ENCODE measurements around the gene ICAM3.

Gene ICAM3

DNA sequence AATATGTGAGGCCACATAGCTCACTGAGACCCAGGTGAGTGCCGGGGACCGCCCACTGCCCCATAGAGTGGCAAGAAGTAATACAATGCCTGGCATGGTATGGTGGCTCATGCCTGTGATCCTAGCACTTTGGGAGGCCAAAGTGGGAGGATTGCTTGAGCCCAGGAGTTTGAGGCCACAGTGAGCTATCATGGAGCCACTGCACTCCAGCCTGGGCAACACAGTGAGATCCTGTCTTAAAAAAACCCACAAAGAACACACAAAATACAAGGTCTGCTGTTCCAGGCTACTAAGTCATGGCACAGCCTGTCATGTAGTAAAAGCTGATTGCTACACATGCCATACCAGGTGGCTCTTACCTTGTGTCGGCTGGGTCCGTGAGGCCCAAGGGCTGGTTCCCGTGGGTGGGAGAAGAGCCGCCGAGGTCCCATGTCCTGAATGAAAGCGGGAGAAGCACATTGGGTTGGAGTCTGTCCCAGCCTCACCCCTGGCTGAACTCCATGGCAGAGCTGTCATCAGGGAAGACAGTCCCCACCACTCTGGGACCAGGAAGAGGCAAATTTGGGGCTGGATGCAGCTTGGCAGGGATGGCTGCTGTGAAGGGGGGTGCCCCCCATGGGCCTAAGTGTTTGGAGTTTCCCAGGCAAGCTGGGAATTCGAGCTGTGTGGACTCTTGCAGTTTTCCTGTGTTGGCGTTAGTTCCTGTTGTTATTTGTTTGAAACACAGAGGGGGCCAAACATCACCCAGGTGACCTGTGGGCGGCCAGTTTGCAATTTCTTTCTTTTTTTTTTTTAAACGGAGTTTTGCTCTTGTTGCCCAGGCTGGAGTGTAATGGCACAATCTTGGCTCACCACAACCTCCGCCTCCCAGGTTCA lies 20.4 kb downstream of the ICAM3 start:
- DNase-seq (ENCODE audit: low spot score) = no peak

DNA sequence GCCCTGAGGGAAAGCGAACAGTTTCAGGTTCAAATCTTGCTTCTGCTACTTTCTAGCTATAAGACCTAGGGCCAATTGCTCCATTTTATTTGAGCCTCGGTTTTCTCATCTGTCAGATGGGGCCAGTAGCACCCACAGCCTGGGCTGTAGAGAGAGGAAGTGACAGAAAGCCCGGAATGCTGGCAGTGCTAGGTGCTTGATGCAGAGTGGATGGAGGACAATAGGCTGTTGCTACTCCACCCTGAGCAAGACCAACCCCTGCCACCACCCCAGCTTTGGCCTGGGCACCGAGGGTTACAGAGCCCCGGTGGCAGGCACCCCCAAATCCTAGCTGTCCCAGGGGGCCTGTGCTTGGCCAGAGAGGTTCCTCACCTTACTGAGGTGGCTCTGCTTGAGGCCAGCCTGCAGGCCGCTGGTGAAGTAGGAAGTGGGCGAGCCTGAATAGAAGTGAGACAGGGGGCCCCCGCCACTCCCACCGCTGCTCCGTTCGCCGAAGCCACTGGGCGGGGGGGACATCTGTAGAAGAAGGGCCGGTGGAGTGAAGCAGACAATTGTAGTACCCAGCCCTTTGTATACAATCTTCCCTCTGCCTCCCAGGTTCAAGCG lies 21.5 kb downstream of the ICAM3 start:
- no peak for DNase-seq (ENCODE audit: low spot score)

DNA sequence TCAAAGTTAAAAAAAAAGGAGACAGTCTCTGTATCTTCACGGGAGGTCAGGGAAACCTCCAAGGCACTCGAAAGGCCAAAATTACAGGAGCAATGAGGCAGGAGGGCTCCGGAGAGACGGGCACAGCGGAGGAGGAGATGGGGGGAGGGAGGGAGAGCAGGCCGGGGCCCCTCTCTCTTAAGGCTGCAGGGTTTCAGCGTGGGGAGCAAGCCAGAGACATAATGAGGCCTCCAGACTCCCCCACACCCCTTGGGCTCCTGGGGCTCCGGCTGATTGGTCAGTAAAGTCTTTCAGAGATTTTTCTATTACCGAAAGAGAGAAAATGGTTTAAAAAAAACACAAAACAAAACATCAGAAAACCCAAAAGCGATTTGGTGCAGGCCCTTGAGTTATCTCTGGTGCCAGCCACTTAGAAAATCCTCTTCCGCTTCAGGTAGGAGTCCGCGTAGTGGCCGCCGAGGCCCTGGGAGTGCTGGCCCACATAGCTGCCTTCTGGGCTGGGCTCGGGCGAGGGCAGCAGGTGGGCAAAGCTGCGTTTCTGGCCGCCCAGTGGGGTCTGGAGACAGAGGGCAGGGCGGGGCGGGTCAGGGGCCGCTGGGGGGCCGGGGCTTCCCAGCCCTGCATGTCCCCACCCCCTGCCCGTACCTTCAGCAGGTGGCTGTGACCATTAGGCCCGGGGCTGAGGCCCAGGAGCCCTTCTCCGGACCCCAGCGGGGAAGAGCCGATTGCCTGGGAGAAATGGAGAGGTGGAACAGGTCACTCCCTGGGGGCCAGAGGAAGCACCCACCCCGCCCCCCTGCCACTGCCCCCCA lies 22.2 kb downstream of the ICAM3 start:
- DNase-seq (ENCODE audit: low spot score) = no peak

DNA sequence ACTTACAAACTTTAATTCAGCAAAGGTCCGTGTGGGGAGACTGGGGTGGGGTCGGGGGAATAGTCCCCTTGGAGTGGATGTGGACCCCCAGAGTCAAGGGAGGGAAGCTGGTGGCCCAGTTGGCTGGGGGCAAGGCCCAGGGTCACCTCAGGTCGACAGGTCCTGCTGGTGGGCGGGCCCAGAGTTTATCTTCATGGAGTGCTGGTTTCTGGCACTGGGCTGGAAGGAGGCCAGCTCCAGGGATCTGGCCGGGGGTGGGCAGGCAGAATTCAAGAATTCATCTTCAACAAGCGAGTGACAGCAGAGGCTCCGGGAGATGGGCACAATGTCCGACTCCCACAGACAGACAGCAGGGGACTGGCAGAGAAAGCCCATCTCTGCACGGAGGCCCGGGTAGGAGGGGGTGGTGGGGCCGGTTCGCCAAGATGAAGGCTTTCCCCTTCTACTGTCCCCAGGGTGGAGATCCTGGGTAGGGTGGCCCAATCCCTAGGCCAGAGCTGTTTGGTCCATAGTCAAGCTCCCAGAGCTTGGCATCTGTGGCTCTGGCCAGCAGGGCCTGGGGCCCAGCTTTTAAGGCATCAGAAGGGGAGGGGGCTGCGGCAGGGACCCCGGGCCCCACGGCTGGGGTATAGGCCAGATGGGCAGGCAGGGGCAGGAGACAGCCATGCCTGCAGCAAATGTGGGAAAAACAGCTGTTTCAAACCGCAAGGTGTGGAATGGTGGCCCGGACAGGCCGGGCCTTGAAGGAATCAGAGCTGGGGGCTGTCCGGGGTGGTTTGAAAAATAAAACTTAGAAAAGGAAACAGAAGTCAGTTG lies 23.0 kb downstream of the ICAM3 start:
- no peak for DNase-seq (ENCODE audit: low spot score)

DNA sequence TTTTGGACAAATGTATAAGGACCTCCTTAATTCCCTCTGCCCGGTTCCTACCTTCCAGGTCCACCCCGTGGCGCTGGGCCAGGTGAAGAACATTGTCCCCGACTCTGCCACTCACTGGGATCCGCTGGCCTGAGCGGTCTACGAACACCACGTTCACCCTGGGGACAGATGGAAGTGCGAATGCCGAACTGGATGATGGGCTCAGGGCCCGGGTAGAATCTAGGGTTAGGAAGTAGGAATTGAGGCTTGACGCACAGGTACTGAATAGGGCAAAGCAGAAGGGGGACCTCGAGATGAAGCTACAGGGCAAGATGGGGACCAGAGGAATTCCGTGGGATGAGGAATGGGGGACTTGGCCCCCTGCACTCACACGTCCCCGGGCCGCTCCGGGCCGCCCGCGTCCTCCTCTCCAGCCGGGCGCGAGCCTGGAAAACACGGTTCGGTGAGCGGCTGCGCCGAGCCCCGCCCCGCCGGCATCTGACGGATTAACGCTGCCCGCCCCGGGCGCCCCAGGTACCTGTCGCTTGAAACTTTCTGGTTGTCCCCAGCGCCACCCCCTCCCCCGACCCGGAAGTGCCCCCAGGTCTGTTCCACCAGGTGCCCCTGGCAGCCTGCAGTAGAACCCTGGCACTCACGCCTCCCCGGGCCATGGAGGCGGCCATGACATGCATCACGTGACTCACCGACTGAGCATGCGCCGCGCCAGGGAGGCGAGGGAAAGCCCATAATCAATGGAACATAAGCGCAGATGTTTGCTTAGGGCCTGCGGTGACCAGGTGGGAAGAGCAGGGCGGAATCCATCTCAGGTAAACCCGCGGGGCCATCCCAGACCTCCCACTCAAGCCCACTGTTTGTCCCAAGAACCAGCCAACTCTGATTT lies 23.8 kb downstream of the ICAM3 start, which contains the start of gene FDX2:
FDX2 (minus strand) TSS at position 681 of the 880 bp plus-strand sequence; CDS start at position 662, 19 bp downstream.
- peak; percentile 90 for DNase-seq (ENCODE audit: low spot score)

DNA sequence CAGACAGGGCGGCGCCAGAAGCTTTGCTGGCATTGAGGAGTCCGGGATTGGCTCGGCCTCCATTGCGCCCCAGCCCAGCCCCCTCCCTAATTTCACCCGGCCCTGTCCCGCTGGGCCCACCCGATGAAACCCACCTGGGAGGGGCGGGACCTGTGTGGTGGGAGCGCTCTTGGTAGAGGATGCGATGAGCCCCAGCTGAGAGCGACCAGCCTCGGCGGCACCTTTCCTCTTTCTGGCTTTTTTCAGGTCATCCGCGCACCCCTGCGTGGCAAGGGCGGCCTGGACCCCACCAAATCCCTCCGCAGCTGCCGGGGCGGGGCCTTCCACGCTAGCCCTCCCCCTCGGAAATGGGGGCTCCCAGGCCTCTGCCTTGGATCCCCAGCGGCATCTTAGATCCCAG lies 30.0 kb downstream of the ICAM3 start, which contains the start of gene ZGLP1:
ZGLP1 (minus strand) TSS at position 393 of the 400 bp plus-strand sequence.
- DNase-seq (ENCODE audit: low spot score) = no peak

DNA sequence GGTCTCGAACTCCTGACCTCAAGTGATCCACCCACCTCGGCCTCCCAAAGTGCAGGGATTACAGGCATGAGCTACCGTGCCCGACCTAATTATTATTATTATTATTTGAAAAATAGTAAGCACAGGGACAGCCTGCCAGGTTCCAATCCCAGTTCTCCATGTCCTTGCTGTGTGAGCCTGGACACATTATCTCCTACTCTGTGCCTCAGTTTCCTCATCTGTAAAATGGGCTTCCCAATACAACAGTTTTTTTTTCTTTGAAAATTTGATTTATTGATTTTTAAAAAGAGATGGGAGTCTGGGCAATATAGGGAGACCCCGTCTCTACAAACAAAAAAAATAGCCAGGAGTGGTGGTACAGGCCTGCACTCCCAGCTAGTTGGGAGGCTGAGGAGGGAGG lies 33.1 kb downstream of the ICAM3 start:
- no peak for DNase-seq (ENCODE audit: low spot score)

DNA sequence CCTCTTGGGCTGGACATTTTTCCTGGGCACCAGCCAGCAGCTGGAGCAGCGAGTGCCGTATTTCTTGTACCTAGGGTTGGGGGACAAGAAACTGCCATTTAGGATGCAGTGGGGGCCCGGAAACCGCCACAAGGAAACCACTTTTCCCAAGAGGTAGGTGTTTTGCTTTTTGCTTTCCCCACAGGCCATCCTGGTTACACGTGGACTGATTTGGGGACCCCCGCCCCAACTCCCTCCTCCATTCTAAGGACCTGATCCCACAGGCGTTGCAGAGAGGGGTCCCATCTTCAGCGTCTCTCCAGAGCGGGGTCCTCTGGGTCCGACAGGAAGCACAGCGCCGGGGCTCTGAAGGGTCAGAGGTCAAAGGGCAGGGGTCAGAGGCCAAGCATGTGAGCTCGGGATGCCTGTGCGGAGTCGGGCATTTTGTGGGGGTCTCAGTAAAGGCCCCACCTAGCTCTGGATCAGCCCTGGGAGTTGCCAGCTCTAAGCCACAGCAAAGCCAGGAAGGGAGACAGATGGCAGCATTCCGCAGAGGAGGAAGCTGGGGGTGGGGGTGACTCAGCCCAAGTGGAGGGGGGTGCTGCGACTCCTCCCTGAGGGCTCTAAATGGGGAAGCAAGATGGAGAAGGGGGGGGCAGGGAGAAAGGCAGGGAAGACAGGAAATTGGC lies 34.2 kb downstream of the ICAM3 start:
- DNase-seq (ENCODE audit: low spot score) = no peak

DNA sequence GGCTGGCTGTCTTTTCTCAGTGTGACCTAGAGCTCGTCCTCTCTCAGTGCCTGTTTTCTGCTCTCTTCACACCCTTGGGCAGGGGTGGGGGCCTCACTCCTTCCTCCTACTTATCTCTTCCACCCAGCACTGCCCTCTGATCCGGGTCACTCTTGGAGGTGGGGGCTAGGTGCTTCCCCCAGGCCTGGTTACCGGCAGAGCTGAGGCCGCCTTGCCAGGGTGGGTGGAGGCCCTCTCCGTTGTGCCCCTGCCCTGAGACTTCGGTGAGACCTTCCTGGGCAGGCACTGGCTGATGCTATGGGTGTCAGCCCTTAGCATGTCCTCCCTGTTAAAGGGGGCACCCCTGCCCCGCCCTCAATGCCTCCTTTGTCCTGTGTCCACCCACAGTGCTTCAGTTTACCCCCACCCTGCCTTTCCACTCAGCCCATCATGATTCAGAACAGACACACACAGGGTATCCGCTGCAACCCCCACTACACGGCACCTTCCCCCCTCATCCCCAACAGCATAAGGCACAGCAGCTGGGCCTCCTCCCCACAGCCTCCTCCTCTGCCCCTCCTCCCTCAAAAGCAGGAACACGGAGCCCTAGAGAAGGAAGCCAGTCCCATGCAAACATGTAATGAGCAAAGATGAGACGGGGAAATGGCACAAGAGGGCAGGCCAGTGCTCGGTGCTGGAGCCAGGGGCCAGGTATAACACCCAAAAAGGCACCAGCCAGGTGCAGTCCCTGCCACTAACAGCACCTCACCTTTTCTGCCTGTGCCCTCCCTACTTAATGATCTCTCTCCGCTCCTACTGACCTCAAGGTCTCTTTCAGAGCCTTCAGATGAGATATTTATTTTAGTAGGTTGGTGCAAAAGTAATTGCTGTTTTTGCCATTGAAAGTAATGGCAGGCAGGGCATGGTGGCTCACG lies 39.6 kb downstream of the ICAM3 start:
- DNase-seq (ENCODE audit: low spot score) = no peak

DNA sequence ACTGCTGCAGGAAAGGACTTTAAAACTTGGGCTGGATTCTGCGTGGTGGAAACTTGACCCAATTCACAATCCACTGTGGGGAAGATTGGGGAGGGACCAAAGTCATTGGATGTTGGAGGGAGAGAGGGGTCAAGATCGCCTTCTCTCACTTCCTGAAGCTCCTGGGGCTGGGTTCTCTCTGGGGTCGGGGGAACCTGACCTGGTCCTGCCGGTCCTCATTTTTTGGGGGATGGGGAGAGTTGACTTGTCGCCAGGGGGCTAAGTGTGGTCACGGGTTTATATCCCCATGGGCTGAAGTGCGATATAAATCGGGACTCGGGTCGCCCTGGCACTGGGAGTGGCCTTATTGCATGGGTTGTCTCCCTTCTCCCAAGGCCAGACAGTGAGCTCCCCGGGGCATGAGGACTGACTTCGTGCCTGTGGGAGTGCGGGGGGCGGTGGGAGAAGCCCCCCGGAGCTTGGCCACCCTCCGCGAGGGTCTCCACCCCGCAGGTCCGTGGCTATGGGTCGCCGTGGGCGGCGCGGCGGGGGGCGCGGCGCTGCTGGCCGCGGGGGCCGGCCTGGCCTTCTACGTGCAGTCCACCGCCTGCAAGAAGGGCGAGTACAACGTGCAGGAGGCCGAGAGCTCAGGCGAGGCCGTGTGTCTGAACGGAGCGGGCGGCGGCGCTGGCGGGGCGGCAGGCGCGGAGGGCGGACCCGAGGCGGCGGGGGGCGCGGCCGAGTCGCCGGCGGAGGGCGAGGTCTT lies 43.4 kb downstream of the ICAM3 start:
- DNase-seq (ENCODE audit: low spot score) = no peak

DNA sequence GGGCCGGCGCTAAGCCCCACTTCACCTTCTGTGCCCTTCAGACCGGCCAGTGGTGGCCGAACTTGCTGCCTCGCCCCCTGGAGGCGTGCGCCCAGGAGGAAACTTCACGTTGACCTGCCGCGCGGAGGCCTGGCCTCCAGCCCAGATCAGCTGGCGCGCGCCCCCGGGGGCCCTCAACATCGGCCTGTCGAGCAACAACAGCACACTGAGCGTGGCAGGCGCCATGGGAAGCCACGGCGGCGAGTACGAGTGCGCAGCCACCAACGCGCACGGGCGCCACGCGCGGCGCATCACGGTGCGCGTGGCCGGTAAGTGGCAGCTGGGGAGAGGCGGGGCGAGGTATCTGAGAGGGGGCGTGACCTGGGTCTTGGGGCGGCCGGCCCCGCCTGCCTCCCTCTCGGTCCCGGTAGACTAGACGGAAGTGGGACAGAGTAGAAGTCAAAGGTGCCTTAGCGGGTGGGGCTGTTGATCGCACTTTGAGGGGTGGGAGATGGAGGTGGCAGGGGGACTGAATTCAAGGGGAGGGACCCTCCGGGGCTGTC lies 44.0 kb downstream of the ICAM3 start:
- DNase-seq (ENCODE audit: low spot score) = no peak

DNA sequence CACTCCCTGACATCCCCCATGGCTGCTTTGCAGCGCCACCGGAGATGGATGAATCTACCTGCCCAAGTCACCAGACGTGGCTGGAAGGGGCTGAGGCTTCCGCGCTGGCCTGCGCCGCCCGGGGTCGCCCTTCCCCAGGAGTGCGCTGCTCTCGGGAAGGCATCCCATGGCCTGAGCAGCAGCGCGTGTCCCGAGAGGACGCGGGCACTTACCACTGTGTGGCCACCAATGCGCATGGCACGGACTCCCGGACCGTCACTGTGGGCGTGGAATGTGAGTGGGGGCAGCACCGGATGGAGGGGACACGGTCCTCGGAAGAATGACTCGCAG lies 45.1 kb downstream of the ICAM3 start:
- no peak for DNase-seq (ENCODE audit: low spot score)

DNA sequence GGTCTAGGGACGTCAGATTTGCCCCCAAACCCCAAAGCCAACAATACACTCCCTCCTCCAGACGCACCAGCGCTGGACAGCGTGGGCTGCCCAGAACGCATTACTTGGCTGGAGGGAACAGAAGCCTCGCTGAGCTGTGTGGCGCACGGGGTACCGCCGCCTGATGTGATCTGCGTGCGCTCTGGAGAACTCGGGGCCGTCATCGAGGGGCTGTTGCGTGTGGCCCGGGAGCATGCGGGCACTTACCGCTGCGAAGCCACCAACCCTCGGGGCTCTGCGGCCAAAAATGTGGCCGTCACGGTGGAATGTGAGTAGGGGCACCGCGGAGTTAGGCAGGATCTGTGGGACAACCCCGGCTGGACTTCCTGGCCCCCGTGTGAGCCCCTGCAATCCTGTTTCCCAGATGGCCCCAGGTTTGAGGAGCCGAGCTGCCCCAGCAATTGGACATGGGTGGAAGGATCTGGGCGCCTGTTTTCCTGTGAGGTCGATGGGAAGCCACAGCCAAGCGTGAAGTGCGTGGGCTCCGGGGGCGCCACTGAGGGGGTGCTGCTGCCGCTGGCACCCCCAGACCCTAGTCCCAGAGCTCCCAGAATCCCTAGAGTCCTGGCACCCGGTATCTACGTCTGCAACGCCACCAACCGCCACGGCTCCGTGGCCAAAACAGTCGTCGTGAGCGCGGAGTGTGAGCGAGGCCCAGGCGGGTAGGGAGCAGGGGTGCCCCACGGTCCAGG lies 45.6 kb downstream of the ICAM3 start:
- DNase-seq (ENCODE audit: low spot score) = no peak

DNA sequence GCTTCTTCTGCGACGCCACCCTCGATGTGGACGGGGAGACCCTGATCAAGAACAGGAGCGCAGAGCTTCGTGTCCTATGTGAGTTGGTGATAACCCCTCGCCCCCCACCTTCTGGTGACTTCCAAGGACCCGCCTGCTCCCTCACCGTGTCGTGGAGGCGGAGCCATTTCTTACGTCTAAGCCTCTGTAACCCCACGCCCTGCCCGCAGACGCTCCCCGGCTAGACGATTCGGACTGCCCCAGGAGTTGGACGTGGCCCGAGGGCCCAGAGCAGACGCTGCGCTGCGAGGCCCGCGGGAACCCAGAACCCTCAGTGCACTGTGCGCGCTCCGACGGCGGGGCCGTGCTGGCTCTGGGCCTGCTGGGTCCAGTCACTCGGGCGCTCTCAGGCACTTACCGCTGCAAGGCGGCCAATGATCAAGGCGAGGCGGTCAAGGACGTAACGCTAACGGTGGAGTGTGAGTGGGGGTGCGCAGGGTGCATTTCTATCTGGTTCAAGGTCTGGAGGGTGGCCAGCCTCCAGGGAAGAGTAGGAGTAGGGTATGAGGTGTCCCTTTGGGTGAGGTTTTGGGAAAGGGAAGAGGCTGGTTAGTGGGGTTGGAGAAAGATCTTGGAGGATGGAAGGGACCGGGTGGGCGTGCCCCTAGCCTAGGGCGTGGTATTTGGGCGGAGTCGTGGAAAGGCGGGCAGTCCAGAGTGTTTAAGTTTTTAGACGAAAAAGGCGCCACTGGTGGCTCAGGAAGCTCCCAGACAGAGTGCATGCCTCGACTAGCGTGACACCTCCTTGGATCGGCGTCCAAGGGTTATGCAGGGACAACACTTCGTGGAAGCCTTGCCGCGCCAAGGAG lies 46.4 kb downstream of the ICAM3 start:
- DNase-seq (ENCODE audit: low spot score) = no peak

DNA sequence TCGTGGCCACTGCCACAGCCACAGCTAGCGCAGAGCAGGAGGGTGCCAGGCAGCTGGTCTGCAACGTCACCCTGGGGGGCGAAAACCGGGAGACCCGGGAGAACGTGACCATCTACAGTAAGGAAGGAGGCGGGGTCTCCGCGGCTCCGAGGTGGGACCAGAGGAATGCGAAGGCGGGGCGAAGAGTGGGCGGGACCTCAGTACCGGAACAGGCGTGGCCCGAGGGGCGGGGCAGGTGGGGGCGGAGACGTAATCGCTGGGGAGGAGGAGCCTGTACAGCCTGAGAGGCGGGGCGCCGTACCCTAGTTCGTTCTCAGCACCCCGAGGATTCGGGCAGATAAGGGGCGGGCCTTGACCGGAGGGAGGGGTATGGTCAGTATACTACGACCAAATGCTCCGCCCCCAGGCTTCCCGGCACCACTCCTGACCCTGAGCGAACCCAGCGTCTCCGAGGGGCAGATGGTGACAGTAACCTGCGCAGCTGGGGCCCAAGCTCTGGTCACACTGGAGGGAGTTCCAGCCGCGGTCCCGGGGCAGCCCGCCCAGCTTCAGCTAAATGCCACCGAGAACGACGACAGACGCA lies 47.1 kb downstream of the ICAM3 start:
- DNase-seq (ENCODE audit: low spot score) = peak; percentile 59

DNA sequence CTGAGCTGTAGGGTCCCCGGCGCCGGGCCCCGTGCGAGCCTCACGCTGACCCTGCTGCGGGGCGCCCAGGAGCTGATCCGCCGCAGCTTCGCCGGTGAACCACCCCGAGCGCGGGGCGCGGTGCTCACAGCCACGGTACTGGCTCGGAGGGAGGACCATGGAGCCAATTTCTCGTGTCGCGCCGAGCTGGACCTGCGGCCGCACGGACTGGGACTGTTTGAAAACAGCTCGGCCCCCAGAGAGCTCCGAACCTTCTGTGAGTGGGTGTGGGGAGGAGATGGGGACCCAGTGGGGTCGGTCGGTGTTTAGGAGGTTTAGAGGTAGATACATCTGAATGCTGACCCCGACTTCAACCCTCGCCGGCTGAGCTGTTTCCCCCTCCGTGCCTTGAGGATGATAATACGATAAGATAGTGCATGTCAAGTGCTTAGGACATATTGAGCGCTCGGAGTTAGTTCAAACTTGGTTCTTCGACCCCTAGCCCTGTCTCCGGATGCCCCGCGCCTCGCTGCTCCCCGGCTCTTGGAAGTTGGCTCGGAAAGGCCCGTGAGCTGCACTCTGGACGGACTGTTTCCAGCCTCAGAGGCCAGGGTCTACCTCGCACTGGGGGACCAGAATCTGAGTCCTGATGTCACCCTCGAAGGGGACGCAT lies 47.7 kb downstream of the ICAM3 start:
- no peak for DNase-seq (ENCODE audit: low spot score)
